GM06990 (cell line): ENCODE data around the gene ZMYND12.

ENCODE experiments used
- DNase-seq: peaks from one replicate; pipeline ENCODE4 v3.0.0-alpha.2; 2011; ENCODE audit not compliant: insufficient read length; ENCODE audit errors: extremely low read depth
- H3K27me3 ChIP-seq: replicated peaks from 2 replicates; pipeline ENCODE4 v1.6.0; 2011; ENCODE audit warnings: low read length; ENCODE audit not compliant: control insufficient read depth, insufficient read depth
- H3K36me3 ChIP-seq: 2 replicates; pipeline ENCODE4 v1.5.1; 2011; ENCODE audit warnings: low read length; ENCODE audit not compliant: control insufficient read depth, insufficient read depth
- H3K4me3 ChIP-seq: replicated peaks from 2 replicates; pipeline ENCODE4 v1.5.1; 2011; ENCODE audit warnings: low read depth, mild to moderate bottlenecking, control low read depth, low read length
- CTCF ChIP-seq: IDR thresholded peaks from 2 replicates; pipeline ENCODE4 v1.5.1; 2011; ENCODE audit warnings: low read length, control low read depth, mild to moderate bottlenecking, inconsistent platforms; ENCODE audit not compliant: insufficient read depth, poor library complexity, severe bottlenecking

ZMYND12 gene

GRCh38 chr1:42403880-42404400 lies 51.9 kb downstream of the ZMYND12 start:
- Histone ChIP-seq H3K27me3 (no peaks in the 10 kb centered on the region), H3K36me3 (no peaks in the 10 kb centered on the region), H3K4me3 (no peak overlapping the region)
- TF ChIP-seq CTCF = no peak
- no peak for DNase-seq

GRCh38 chr1:42399315-42400100 lies 56.3 kb downstream of the ZMYND12 start:
- no peak for DNase-seq
- Histone ChIP-seq H3K27me3 (no peaks in the 10 kb centered on the region), H3K36me3 (no peaks in the 10 kb centered on the region), H3K4me3 (no peak overlapping the region)
- no peak for TF ChIP-seq CTCF

GRCh38 chr1:42392967-42393848 lies 62.6 kb downstream of the ZMYND12 start:
- TF ChIP-seq CTCF = no peak
- Histone ChIP-seq H3K36me3 (no peaks in the 10 kb centered on the region), H3K27me3 (no peaks in the 10 kb centered on the region), H3K4me3 (no peak overlapping the region)
- DNase-seq = no peak

GRCh38 chr1:42392255-42392654 lies 63.6 kb downstream of the ZMYND12 start:
- no peaks in the 10 kb centered on the region for H3K36me3 ChIP-seq
- DNase-seq = no peak
- H3K4me3 ChIP-seq = no peak overlapping the region
- TF ChIP-seq CTCF = no peak
- no peaks in the 10 kb centered on the region for H3K27me3 ChIP-seq

- no peaks in the 10 kb centered on the region for H3K27me3 ChIP-seq
- no peak for TF ChIP-seq CTCF
These were observed 69.8 kb downstream of the ZMYND12 start for GRCh38 chr1:42386051-42386450.

More at GRCh38 chr1:42386051-42386450, 69.8 kb downstream of the ZMYND12 start:
- Histone ChIP-seq H3K36me3 (no peaks in the 10 kb centered on the region), H3K4me3 (no peak overlapping the region)
- DNase-seq = no peak
